Erythroblast (primary cell): ENCODE measurements around the gene AGO3.

Experiments used
- GATA1 ChIP-seq: IDR thresholded peaks from 2 replicates; pipeline ENCODE4 v1.6.1; 2011; ENCODE audit warnings: low read depth, mild to moderate bottlenecking, control low read depth, low read length, moderate library complexity
- POLR2A ChIP-seq: IDR thresholded peaks from 2 replicates; pipeline ENCODE4 v1.6.1; 2011; ENCODE audit warnings: mild to moderate bottlenecking, low read length

DNA sequence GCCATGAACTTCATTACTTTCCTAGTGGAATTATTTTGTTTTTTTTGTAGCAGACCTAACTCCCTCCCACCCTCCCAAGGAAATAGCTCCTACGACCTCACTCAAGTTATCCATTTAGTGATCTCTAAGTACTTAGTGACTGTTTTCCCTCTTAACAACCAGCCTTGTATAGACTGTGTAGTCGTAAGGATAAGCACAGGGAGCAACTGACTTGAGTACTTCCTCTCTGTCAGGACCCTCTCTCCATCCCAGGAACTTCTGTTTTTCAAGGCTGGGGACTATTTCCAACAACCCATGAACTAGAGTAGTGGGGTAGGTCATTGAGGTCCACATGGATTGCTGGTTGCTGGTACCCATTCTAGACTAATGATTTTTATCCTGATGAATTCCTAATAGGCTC, 46.0 kb upstream of the AGO3 start:
- no peak for TF ChIP-seq POLR2A
- TF ChIP-seq GATA1: no peak
